Breast epithelium (tissue), 4 donors: Measurements from ENCODE around the gene KIF27. TPM values are rescaled to one million over a fixed set of nuclear protein-coding genes. Genes with fewer than 3 reads are reported as not detected.

ENCODE experiments used
- DNase-seq, 2 donors: peaks; one replicate each; pipeline ENCODE4 v3.0.0-alpha.2; 2019; ENCODE audit warnings: low spot score in 2 of 2
- H3K27ac ChIP-seq, 2 donors: fragments of 200-600 bp; sonication (generic) in 1 of 2; one replicate each; pipeline ENCODE4 v1.5.1; 2016 to 2019; ENCODE audit warnings: mild to moderate bottlenecking in 1 of 2
- H3K27me3 ChIP-seq, 2 donors: fragments of 200-600 bp; sonication (generic) in 1 of 2; one replicate each; pipeline versions ENCODE4 v1.5.1 to v1.6.0; 2017 to 2019; ENCODE audit warnings: control low read depth in 1 of 2, mild to moderate bottlenecking in 1 of 2
- H3K36me3 ChIP-seq: fragments of 200-600 bp; one replicate; pipeline ENCODE4 v1.5.1; 2019
- H3K4me1 ChIP-seq, 2 donors: fragments of 200-600 bp; sonication (generic); one replicate each; pipeline ENCODE4 v1.5.1; 2016 to 2019; ENCODE audit warnings: control low read depth in 1 of 2
- H3K4me3 ChIP-seq, 3 donors: fragments of 200-600 bp; sonication (generic); 1 replicate in 2 of 3; 2 replicates in 1 of 3; pipeline ENCODE4 v1.5.1; 2016 to 2019; ENCODE audit warnings: mild to moderate bottlenecking in 3 of 3, moderate library complexity in 2 of 3
- H3K9me3 ChIP-seq, 2 donors: fragments of 200-600 bp; sonication (generic) in 1 of 2; one replicate each; pipeline ENCODE4 v1.5.1; 2016 to 2019; ENCODE audit warnings: control low read depth in 1 of 2
- POLR2A ChIP-seq: fragments of 450-650 bp; IDR thresholded peaks from one replicate; pipeline ENCODE4 v1.6.1; 2016; ENCODE audit warnings: antibody characterized with exemption, mild to moderate bottlenecking, moderate library complexity
- POLR2AphosphoS5 ChIP-seq, 3 donors: sonication (generic); formaldehyde crosslinking; IDR thresholded peaks; one replicate each; pipeline ENCODE4 v1.6.1; 2017; ENCODE audit warnings: antibody characterized with exemption in 3 of 3
- intact Hi-C: fragments of 100-400 bp; cut with DNase I; formaldehyde crosslinking; loops from one replicate; pipeline ENCODE4 v1.15.1; 2023; ENCODE audit warnings: low total_unique reads
- total RNA-seq, 3 donors: library from RNA; depleted of rRNA; stranded (reverse); fragments of >200 nt; gene quantifications; one replicate each; pipeline ENCODE4 v1.1.0, GENCODE V29; 2016
- TF ChIP-seq, protein P1 (sequence below), 3 donors: fragments of 450-650 bp; IDR thresholded peaks; one replicate each; pipeline ENCODE4 v1.5.1; 2016 to 2017; ENCODE audit warnings: antibody characterized with exemption in 3 of 3, mild to moderate bottlenecking in 3 of 3, moderate library complexity in 3 of 3

Gene KIF27, protein sequence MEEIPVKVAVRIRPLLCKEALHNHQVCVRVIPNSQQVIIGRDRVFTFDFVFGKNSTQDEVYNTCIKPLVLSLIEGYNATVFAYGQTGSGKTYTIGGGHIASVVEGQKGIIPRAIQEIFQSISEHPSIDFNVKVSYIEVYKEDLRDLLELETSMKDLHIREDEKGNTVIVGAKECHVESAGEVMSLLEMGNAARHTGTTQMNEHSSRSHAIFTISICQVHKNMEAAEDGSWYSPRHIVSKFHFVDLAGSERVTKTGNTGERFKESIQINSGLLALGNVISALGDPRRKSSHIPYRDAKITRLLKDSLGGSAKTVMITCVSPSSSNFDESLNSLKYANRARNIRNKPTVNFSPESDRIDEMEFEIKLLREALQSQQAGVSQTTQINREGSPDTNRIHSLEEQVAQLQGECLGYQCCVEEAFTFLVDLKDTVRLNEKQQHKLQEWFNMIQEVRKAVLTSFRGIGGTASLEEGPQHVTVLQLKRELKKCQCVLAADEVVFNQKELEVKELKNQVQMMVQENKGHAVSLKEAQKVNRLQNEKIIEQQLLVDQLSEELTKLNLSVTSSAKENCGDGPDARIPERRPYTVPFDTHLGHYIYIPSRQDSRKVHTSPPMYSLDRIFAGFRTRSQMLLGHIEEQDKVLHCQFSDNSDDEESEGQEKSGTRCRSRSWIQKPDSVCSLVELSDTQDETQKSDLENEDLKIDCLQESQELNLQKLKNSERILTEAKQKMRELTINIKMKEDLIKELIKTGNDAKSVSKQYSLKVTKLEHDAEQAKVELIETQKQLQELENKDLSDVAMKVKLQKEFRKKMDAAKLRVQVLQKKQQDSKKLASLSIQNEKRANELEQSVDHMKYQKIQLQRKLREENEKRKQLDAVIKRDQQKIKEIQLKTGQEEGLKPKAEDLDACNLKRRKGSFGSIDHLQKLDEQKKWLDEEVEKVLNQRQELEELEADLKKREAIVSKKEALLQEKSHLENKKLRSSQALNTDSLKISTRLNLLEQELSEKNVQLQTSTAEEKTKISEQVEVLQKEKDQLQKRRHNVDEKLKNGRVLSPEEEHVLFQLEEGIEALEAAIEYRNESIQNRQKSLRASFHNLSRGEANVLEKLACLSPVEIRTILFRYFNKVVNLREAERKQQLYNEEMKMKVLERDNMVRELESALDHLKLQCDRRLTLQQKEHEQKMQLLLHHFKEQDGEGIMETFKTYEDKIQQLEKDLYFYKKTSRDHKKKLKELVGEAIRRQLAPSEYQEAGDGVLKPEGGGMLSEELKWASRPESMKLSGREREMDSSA (N-terminal part only)
- 10 to 100 TPM in 2 of 3 donors, 1 to 10 TPM in 1; 6.9 to 16.1 (median 11.5) TPM for total RNA-seq

DNA sequence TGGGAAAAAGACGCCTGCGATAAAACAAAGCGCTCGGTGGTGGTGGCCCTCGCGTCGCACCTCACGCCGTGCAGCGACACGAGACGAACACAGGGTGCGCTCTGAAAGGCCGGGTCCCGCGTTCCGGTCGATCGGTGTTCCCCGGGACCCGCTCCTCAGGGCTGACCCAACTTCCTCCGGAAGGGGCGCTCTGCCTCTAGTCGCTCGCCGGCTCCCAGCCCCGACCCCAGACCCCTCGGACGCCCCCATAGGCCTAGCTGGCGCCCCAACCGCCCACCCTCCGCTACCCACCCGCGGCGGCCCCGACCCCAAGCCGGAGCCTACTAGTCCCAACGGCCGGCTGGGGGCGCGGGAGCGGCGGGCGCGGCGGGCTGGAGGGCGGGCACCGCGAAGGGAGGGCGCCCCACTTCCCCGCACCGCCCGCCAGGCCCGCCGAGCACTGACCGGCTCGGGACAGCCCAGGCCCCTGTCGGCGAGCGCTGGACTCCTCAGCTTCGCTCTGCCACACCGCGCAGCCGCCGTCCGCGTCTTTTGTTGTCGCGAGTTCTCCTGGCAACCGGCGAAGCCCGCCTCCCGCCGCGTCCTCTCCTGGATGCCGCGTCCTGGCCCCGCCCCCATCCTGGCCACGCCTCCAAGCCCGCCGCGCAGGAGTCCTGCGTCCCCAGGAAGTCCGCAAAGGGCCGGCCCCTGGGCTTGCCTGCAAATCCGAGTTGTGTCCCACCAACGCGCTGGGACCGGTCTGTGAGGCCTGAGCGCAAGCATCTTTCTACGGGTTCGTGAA, at the start of gene KIF27:
KIF27 (minus strand) TSS at position 506 of the 781 bp plus-strand sequence. CDS start 5,841 bp downstream, outside the sequence.
- H3K27ac ChIP-seq = peak within 1 kb of the TSS; percentile 100
- no peaks in the 10 kb centered on the region for H3K9me3 ChIP-seq
- intact Hi-C loops = loop anchor here (2.0 kb wide), 1 partner anchor 54 kb away; no protein-coding TSS in a partner anchor
- TF ChIP-seq POLR2A = peak; percentile 66
- TF ChIP-seq, protein P1, sequence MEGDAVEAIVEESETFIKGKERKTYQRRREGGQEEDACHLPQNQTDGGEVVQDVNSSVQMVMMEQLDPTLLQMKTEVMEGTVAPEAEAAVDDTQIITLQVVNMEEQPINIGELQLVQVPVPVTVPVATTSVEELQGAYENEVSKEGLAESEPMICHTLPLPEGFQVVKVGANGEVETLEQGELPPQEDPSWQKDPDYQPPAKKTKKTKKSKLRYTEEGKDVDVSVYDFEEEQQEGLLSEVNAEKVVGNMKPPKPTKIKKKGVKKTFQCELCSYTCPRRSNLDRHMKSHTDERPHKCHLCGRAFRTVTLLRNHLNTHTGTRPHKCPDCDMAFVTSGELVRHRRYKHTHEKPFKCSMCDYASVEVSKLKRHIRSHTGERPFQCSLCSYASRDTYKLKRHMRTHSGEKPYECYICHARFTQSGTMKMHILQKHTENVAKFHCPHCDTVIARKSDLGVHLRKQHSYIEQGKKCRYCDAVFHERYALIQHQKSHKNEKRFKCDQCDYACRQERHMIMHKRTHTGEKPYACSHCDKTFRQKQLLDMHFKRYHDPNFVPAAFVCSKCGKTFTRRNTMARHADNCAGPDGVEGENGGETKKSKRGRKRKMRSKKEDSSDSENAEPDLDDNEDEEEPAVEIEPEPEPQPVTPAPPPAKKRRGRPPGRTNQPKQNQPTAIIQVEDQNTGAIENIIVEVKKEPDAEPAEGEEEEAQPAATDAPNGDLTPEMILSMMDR (IDR thresholded peaks at IDR 0.05) = peak in 2 of 3 donors; percentile 36 to 59
- TF ChIP-seq POLR2AphosphoS5 (IDR thresholded peaks at IDR 0.05) = peak; percentile 46 to 88 (median 71)
- no peaks in the 10 kb centered on the region for H3K36me3 ChIP-seq
- no peaks in the 10 kb centered on the region for H3K27me3 ChIP-seq
- DNase-seq = peak; percentile 99 to 100
- H3K4me3 ChIP-seq = peak within 1 kb of the TSS; percentile 83 to 99 (median 91)
- H3K4me1 ChIP-seq = no peaks in the 10 kb centered on the region

DNA sequence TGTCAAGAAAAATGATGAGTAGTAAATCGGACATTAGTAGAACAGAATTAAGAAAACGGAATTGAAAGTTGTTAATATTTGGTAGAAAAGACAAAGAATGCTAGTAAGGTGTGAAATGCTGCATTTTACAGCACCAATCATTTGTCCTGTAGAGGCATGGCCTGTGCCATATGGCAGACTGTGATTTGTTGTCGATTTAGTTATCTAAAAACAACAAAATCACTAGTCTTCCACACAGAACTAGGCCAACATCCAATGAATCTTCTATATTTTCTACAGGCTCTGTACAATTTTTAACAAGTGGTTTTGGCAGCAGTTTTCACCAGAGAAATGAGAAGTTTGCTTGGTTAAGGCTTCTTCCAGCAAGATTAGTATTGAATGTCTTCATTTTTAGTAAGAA, 48.4 kb upstream of the KIF27 start:
- H3K4me3 ChIP-seq = no peak overlapping the region
- DNase-seq = no peak

DNA sequence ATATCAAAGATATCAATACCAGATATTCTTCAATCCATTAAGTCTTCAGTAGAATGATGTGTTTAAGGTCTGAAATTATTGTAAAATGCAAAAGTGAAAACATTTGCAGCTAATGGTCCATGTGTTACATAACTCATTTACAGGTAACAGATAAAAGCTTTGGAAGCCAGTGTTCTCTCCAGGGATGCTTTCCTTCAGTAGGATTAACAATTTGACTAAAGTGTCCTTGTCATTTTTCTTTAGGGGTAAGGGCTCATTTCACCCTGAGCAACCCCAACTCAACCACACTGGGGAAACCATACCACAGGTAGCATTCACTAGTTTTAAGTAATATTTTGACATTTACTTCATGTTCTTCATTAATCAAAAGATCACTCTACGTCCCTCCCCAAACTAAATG, 45.8 kb upstream of the KIF27 start:
- Histone ChIP-seq H3K27ac (no peak overlapping the region), H3K27me3 (no peaks in the 10 kb centered on the region), H3K4me1 (no peaks in the 10 kb centered on the region), H3K36me3 (peaks cover 4% of the 10 kb centered on the region), H3K4me3 (no peak overlapping the region), H3K9me3 (no peaks in the 10 kb centered on the region)
- intact Hi-C loops = no loop called here
- TF ChIP-seq POLR2A (no peak), POLR2AphosphoS5 (IDR thresholded peaks at IDR 0.05) (no peak)
- TF ChIP-seq, protein P1 (IDR thresholded peaks at IDR 0.05) = no peak
- no peak for DNase-seq

More for the DNA sequence above, 48.4 kb upstream of the KIF27 start:
- H3K27ac ChIP-seq = no peak overlapping the region
- TF ChIP-seq, protein P1 (IDR thresholded peaks at IDR 0.05) = no peak
- TF ChIP-seq POLR2A = no peak
- no peak for TF ChIP-seq POLR2AphosphoS5 (IDR thresholded peaks at IDR 0.05)
- H3K27me3 ChIP-seq = no peaks in the 10 kb centered on the region
- intact Hi-C loops = no loop called here
- H3K9me3 ChIP-seq = no peaks in the 10 kb centered on the region
- peaks cover 9% of the 10 kb centered on the region for H3K36me3 ChIP-seq
- H3K4me1 ChIP-seq = no peaks in the 10 kb centered on the region

DNA sequence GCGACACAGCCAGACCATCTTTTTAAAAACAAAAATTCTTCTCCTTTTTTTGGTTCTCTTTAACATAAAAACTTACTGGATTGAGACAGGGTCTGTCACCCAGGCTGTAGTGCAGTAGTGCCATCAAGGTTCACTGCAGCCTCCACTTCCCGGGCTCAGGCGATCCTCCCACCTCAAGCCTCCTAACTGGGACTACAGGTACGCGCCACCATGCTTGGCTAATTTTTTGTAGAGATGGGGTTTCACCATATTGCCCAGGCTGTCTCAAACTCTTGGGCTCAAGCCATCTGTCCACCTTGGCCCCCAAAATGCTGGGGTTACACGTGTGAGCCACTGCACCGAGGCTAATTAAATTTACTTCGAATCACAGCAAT, 45.0 kb upstream of the KIF27 start:
- intact Hi-C loops = no loop called here
- Histone ChIP-seq H3K9me3 (no peaks in the 10 kb centered on the region), H3K36me3 (peaks cover 4% of the 10 kb centered on the region), H3K27me3 (no peaks in the 10 kb centered on the region), H3K4me3 (no peak overlapping the region), H3K4me1 (no peaks in the 10 kb centered on the region), H3K27ac (no peak overlapping the region)
- no peak for DNase-seq
- TF ChIP-seq POLR2AphosphoS5 (IDR thresholded peaks at IDR 0.05) = no peak
- TF ChIP-seq POLR2A = no peak
- TF ChIP-seq, protein P1 (IDR thresholded peaks at IDR 0.05) = no peak
